ENCODE data around the gene USH1C. TPM values are rescaled to one million over a fixed set of nuclear protein-coding genes. Genes with fewer than 3 reads are reported as not detected.

The USH1C gene
- total RNA-seq, 2 donors from 2014 or later: not detected

DNA sequence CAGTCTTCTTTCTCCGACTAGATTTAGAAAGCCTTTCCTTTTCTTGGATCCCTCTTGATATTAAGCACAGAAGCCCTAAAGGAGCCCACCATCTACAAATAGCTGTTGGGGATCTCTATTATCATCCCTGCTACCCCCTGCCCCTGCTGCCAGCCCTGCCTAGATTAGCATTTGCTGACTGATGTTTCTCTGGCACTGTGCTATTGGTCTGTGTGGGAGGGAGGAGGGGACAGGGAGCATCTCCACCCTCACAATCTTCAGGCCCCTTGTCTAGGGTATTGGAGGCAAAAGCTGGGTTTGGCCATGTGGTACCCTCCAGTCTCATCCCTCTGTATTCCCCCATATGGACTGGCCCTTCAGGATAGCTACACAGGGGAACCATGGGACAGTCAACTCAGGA lies 6.2 kb downstream of the USH1C start:
- no peaks in the 10 kb centered on the region for H3K27me3 ChIP-seq (replicated peaks; ENCODE audit: insufficient read depth)
- WGBS: 97% methylated on average over 1 of the region's 1 CpG
- no peak for DNase-seq (ENCODE audit: low spot score)
- intact Hi-C loops (cut with DNase I): no loop called here
- no peak overlapping the region for H3K27ac ChIP-seq
- TF ChIP-seq POLR2A (IDR thresholded peaks at IDR 0.05) (no peak), CTCF (IDR thresholded peaks at IDR 0.05) (no peak), POLR2AphosphoS5 (IDR thresholded peaks at IDR 0.05) (no peak)
- no peaks in the 10 kb centered on the region for H3K9me3 ChIP-seq
- no peaks in the 10 kb centered on the region for H3K4me1 ChIP-seq (replicated peaks)
- no peak overlapping the region for H3K4me3 ChIP-seq
- H3K36me3 ChIP-seq: no peaks in the 10 kb centered on the region

DNA sequence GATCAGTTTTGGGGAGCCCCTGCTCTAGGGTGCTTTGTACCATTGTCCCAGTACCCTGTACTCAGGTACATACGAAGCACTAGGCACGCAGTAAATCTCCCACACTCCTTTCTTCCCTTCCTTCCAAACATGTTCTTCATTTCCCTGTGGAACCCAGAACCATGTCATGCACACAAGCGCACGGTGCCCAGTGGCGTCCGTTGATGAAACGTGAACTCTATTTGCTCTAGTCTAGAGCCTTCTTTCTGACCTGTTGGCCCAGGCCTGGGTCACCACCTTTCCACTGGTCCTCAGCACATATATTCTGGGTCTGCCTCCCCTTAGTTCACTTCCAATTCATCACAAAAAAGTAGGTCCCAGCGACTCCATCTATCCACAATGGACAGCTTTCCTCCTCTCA lies 7.0 kb downstream of the USH1C start:
- no peak for DNase-seq (ENCODE audit: low spot score)
- Histone ChIP-seq H3K4me1 (replicated peaks) (no peaks in the 10 kb centered on the region), H3K4me3 (no peak overlapping the region), H3K9me3 (no peaks in the 10 kb centered on the region), H3K27me3 (replicated peaks; ENCODE audit: insufficient read depth) (no peaks in the 10 kb centered on the region), H3K27ac (no peak overlapping the region), H3K36me3 (no peaks in the 10 kb centered on the region)
- no peak for TF ChIP-seq CTCF (IDR thresholded peaks at IDR 0.05)
- no peak for TF ChIP-seq POLR2A (IDR thresholded peaks at IDR 0.05)
- TF ChIP-seq POLR2AphosphoS5 (IDR thresholded peaks at IDR 0.05): no peak
- WGBS: 92% methylated on average over 8 of the region's 8 CpGs
- intact Hi-C loops (cut with DNase I): no loop called here

DNA sequence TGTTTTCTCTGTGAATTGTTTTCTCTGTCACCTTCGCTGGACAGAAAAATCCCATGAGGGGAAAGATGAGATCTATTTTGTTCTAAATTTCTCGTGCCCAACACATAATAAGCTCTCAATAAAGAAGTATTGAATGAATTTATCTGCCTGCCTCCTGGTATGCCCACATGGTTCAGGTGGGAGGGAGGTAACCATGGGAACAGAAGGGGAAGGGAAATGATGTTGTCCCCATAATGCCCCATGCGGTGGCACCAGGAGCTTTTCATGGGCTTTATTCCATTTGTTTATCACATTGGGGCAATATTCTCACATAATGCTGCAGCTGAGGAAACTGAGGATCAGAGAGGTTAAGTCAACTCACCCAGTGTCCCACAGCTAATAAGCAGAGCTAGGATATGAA lies 8.7 kb downstream of the USH1C start:
- no peak for TF ChIP-seq CTCF (IDR thresholded peaks at IDR 0.05)
- no peak for TF ChIP-seq POLR2A (IDR thresholded peaks at IDR 0.05)
- no peak for TF ChIP-seq POLR2AphosphoS5 (IDR thresholded peaks at IDR 0.05)
- WGBS: 86% methylated on average over 3 of the region's 3 CpGs

DNA sequence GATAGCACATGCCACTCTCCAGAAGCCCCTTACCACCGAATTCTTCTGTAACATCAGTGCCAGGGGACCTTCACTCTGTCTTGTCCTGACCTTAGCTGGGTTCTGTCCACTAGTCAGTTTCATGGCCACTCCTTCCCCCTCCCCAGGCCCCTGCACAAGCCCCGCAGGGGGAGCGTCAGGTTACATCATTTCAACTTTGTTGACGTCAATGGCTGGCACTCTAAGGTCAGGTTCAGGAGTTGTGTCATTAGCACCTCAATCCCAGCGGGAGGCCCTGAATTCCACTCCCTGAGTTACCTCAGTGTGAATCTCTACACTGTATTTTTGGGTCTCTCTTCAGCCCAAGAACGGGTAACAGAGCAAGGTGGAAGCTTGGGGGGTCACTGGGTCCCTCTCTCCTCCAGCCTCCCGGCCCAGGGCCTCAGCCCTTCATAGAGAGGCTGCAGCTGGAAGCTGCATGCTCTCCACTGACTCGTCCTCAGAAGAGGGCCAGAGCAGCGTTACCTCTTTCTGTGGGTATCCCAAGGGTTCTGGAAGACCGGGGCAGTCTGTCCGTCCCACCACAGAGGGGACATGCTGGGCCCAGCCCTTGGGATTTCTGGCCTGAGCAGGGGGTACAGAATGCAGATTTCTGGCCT lies 10.3 kb downstream of the USH1C start:
- Histone ChIP-seq H3K27ac (no peak overlapping the region), H3K27me3 (replicated peaks; ENCODE audit: insufficient read depth) (no peaks in the 10 kb centered on the region), H3K36me3 (no peaks in the 10 kb centered on the region), H3K4me1 (replicated peaks) (no peaks in the 10 kb centered on the region), H3K4me3 (no peak overlapping the region), H3K9me3 (no peaks in the 10 kb centered on the region)
- 92% methylated on average over 11 of the region's 11 CpGs for WGBS
- DNase-seq (ENCODE audit: low spot score): no peak
- TF ChIP-seq POLR2A (IDR thresholded peaks at IDR 0.05) (no peak), POLR2AphosphoS5 (IDR thresholded peaks at IDR 0.05) (no peak), CTCF (IDR thresholded peaks at IDR 0.05) (no peak)
- intact Hi-C loops (cut with DNase I): no loop called here

More for the DNA sequence above, 8.7 kb downstream of the USH1C start:
- no peak for DNase-seq (ENCODE audit: low spot score)
- intact Hi-C loops (cut with DNase I): no loop called here
- no peaks in the 10 kb centered on the region for H3K4me1 ChIP-seq (replicated peaks)
- H3K36me3 ChIP-seq: no peaks in the 10 kb centered on the region
- H3K4me3 ChIP-seq: no peak overlapping the region
- H3K9me3 ChIP-seq: no peaks in the 10 kb centered on the region
- H3K27me3 ChIP-seq (replicated peaks; ENCODE audit: insufficient read depth): no peaks in the 10 kb centered on the region
- H3K27ac ChIP-seq: no peak overlapping the region

- 89% methylated on average over 5 of the region's 6 CpGs for WGBS
- Histone ChIP-seq H3K4me3 (no peak overlapping the region), H3K36me3 (no peaks in the 10 kb centered on the region), H3K4me1 (replicated peaks) (no peaks in the 10 kb centered on the region), H3K27me3 (replicated peaks; ENCODE audit: insufficient read depth) (no peaks in the 10 kb centered on the region), H3K27ac (no peak overlapping the region), H3K9me3 (no peaks in the 10 kb centered on the region)
- no peak for DNase-seq (ENCODE audit: low spot score)
- intact Hi-C loops (cut with DNase I): no loop called here
- TF ChIP-seq POLR2A (IDR thresholded peaks at IDR 0.05) (no peak), CTCF (IDR thresholded peaks at IDR 0.05) (no peak), POLR2AphosphoS5 (IDR thresholded peaks at IDR 0.05) (no peak)
These were observed 10.9 kb downstream of the USH1C start for GRCh38 chr11:17533341-17533740.

Measured in prostate gland (tissue), 2 donors.